ENCODE data around the gene SLCO1B1.
"Not testable (repeated sequence)": the region's sequence is repeated elsewhere in the genome, so short reads cannot be mapped to it uniquely, and the experiment has no call there.

SLCO1B1 gene, protein sequence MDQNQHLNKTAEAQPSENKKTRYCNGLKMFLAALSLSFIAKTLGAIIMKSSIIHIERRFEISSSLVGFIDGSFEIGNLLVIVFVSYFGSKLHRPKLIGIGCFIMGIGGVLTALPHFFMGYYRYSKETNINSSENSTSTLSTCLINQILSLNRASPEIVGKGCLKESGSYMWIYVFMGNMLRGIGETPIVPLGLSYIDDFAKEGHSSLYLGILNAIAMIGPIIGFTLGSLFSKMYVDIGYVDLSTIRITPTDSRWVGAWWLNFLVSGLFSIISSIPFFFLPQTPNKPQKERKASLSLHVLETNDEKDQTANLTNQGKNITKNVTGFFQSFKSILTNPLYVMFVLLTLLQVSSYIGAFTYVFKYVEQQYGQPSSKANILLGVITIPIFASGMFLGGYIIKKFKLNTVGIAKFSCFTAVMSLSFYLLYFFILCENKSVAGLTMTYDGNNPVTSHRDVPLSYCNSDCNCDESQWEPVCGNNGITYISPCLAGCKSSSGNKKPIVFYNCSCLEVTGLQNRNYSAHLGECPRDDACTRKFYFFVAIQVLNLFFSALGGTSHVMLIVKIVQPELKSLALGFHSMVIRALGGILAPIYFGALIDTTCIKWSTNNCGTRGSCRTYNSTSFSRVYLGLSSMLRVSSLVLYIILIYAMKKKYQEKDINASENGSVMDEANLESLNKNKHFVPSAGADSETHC

DNA sequence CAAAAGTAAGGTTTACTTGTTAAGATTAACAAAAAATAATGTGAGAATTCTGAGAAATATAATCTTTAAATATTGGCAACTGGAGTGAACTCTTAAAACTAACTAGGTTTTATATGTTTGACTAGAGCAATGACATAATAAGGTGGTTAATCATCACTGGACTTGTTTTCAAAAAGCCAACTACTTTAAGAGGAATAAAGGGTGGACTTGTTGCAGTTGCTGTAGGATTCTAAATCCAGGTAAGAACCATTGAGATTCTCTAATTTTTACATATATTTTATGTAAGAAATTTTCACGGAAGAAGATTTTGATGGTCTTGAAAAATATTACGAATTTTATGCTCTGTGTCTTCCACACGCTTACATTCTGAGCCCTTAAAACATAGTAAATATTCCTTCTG, at the start of gene SLCO1B1:
TSS of gene SLCO1B1 (plus strand) at position 197 of the 400 bp plus-strand sequence. CDS start 10,381 bp downstream, outside the sequence.
- no peak for DNase-seq
- Mint-ChIP-seq H3K36me3 (no peaks in the 10 kb centered on the region), H3K27me3 (no peaks in the 10 kb centered on the region), H3K27ac (no peak within 1 kb of the TSS), H3K4me3 (no peak within 1 kb of the TSS), H3K9me3 (no peaks in the 10 kb centered on the region), H3K4me1 (no peaks in the 10 kb centered on the region)
- CTCF ChIA-PET = no interaction called here

DNA sequence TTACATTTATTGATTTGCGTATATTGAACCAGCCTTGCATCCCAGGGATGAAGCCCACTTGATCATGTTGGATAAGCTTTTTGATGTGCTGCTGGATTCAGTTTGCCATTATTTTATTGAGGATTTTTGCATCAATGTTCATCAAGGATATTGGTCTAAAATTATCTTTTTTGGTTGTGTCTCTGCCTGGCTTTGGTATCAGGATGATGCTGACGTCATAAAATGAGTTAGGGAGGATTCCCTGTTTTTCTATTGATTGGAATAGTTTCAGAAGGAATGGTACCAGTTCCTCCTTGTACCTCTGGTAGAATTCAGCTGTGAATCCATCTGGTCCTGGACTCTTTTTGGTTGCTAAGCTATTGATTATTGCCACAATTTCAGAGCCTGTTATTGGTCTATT, 46.2 kb upstream of the SLCO1B1 start:
- H3K36me3 Mint-ChIP-seq, H3K4me1 Mint-ChIP-seq, H3K27me3 Mint-ChIP-seq, H3K9me3 Mint-ChIP-seq, CTCF ChIA-PET, DNase-seq, H3K4me3 Mint-ChIP-seq, H3K27ac Mint-ChIP-seq: not testable (repeated sequence)

DNA sequence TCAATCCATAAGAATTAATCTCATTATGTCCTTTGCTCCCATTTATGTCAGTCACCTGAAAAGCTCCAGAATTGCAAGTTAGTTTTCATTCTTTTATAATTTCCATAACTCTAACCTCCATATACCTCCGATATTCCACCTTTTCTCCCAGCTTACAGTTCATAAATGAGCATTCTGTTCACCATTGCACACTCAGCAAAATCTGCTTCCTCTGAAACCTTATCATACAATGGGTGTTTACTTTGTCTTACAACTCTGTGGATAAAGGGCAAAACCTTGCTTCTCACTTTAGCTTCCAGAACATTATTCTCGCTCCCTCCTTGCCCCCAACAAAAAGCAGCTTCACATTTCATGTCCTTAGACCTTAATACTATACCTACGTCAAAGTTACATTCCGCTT, 19.3 kb upstream of the SLCO1B1 start:
- CTCF ChIA-PET = interaction anchor here (0.8 kb wide), 1 partner anchor 1385 kb away, joined by 3 read pairs; no protein-coding TSS in a partner anchor
- Mint-ChIP-seq H3K4me3 (no peak overlapping the region), H3K27me3 (no peaks in the 10 kb centered on the region), H3K4me1 (no peaks in the 10 kb centered on the region), H3K27ac (no peak overlapping the region), H3K36me3 (no peaks in the 10 kb centered on the region), H3K9me3 (no peaks in the 10 kb centered on the region)
- DNase-seq = no peak

DNA sequence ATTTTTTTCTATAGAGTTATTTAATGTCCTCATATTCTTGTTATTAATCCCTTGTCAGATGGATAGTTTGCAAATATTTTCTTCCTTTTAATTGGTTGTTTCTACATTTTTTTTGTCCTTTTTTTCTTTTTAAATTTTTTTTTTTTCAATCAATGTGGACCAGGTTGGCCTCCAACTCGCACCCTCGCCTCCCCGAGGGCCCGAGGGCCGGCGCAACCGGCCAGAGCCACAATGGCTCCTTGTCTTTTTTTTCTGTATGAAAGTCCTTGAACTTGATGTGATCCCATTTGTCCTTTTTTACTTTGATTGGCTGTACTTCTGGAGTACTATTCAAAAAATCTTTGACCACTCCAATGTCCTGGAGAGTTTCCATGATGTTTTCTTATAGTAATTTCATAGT, 17.7 kb upstream of the SLCO1B1 start:
- Mint-ChIP-seq H3K36me3 (no peaks in the 10 kb centered on the region), H3K4me3 (no peak overlapping the region), H3K27me3 (no peaks in the 10 kb centered on the region), H3K4me1 (no peaks in the 10 kb centered on the region), H3K27ac (no peak overlapping the region), H3K9me3 (peaks cover 2% of the 10 kb centered on the region)
- DNase-seq = no peak
- CTCF ChIA-PET = no interaction called here

DNA sequence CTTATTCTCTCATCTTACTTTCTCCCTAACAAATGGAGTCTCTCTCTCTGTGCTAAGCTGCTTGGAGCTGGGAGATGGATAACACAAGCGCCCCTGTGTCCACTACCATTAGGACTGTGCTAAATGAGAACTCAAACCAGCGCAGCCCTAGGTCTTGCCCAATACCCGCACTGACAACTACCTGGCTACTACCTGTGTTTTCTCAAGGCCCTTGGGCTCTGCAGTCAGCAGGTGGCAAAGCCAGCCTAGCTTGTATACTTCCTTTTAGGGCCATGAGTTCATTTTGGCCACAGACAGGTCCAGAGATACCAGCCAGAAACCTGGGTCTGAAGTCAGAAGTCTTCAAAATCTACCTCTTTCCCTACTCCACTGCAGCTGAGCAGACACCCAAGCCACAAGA, 13.0 kb upstream of the SLCO1B1 start:
- Mint-ChIP-seq H3K27ac (no peak overlapping the region), H3K9me3 (peaks cover 2% of the 10 kb centered on the region), H3K4me3 (no peak overlapping the region), H3K27me3 (no peaks in the 10 kb centered on the region), H3K4me1 (no peaks in the 10 kb centered on the region), H3K36me3 (no peaks in the 10 kb centered on the region)
- no peak for DNase-seq
- CTCF ChIA-PET = no interaction called here

DNA sequence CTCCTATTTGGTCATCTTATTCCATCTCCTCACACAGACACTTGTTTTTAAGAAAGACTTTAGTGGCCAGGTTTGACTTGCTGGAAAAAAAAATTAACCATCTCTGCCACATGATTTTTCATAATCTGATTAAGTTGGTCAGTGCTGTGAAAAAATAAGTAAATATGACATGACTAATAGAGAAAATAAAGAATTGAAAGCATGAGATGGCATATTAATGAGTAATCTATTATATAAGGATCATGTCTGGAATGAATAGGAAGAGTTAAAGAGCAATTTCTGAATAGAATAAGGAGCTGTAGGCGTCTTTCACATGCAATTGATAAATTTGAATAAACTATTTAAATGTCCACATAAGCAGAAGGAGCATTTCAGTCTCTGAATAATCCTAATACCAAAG, 12.2 kb upstream of the SLCO1B1 start:
- peaks cover 2% of the 10 kb centered on the region for H3K9me3 Mint-ChIP-seq
- H3K36me3 Mint-ChIP-seq = no peaks in the 10 kb centered on the region
- CTCF ChIA-PET = no interaction called here
- no peaks in the 10 kb centered on the region for H3K27me3 Mint-ChIP-seq
- no peak overlapping the region for H3K4me3 Mint-ChIP-seq
- no peaks in the 10 kb centered on the region for H3K4me1 Mint-ChIP-seq
- DNase-seq = no peak
- no peak overlapping the region for H3K27ac Mint-ChIP-seq

DNA sequence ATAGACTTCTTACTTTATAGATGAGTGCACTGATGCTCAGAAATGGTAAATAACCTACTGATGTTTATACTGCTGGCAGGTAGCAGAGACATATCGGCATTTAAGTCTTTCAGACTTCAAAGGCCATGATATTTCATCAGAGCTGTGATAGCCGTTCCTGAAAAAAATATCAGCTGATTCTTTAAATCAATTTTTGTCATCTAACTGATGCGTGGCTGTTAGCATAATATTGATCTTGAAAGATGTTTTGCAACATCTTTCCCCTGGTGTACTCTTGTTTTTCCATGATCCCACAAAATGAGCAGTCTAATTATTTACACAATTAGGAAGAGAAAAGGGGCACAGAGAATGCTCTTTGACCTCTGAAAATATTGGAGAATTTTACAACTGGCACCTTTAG, 1.6 kb upstream of the SLCO1B1 start:
- Mint-ChIP-seq H3K4me3 (no peak overlapping the region), H3K27me3 (no peaks in the 10 kb centered on the region), H3K36me3 (no peaks in the 10 kb centered on the region), H3K27ac (no peak overlapping the region), H3K9me3 (peaks cover 2% of the 10 kb centered on the region), H3K4me1 (no peaks in the 10 kb centered on the region)
- CTCF ChIA-PET = no interaction called here
- DNase-seq = no peak

DNA sequence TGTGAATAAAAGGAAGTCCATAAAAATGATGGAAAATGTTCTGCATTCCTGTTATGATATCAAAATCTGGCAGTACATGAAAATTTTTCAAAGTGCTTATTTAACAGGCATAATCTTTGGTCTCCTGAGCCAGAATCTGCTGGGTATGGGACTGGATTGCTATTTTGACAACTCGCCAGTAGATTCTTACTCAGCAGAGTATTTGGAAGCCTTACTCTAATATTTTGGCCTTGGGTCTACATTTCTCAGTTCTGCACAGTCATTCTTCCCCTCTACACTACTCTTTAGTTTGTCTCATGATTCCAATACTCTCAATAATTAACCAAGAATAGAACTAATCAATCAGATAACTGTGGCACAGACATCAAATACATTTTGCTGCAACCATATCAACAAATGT, 1.1 kb upstream of the SLCO1B1 start:
- no peaks in the 10 kb centered on the region for H3K9me3 Mint-ChIP-seq
- no peak for DNase-seq

DNA sequence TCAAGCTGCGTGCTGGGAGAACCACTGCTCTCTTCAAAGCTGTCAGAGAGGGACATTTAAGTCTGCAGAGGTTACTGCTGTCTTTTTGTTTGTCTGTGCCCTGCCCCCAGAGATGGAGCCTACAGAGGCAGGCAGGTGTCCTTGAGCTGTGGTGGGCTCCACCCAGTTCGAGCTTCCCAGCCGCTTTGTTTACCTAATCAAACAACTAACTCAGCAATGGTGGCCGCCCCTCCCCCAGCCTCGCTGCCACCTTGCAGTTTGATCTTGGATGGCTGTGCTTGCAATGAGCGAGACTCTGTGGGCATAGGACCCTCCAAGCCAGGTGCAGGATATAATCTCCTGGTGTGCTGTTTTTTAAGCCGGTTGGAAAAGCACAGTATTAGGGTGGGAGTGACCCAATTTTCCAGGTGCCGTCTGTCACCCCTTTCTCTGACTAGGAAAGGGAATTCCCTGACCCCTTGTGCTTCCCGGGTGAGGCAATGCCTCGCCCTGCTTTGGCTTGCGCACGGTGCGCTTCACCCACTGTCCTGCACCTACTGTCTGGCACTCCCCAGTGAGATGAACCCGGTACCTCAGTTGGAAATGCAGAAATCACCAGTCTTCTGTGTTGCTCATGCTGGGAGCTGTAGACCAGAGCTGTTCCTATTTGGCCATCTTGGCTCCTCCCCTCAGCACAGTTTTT, 6.5 kb downstream of the SLCO1B1 start:
- H3K36me3 Mint-ChIP-seq, H3K4me3 Mint-ChIP-seq, H3K9me3 Mint-ChIP-seq, DNase-seq, H3K27me3 Mint-ChIP-seq, H3K4me1 Mint-ChIP-seq, CTCF ChIA-PET, H3K27ac Mint-ChIP-seq: not testable (repeated sequence)

More for the DNA sequence above, 1.1 kb upstream of the SLCO1B1 start:
- no peak overlapping the region for H3K27ac Mint-ChIP-seq
- CTCF ChIA-PET = no interaction called here
- no peaks in the 10 kb centered on the region for H3K4me1 Mint-ChIP-seq
- no peak overlapping the region for H3K4me3 Mint-ChIP-seq
- H3K36me3 Mint-ChIP-seq = no peaks in the 10 kb centered on the region
- H3K27me3 Mint-ChIP-seq = no peaks in the 10 kb centered on the region

DNA sequence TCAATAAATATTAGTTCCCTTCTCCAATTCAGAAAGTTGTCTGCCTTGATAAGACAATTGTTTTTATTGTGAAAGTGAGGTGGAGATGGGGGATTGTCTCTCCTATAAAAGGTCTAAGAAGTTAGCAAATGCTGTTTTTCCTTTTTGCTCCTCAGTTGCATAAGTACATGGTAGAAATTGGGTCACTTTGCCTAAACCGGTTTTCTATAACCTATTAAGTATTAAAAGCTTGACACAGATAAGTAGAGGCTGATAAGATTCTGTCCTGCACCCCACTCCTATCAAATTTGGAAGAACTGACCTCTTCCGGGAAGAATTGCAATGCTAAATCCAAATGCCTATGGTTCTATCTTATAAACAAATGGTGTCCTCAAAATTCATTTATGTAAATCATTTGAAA, 7.0 kb downstream of the SLCO1B1 start:
- Mint-ChIP-seq H3K27me3 (no peaks in the 10 kb centered on the region), H3K9me3 (peaks cover 2% of the 10 kb centered on the region), H3K27ac (no peak overlapping the region), H3K4me3 (no peak overlapping the region), H3K4me1 (no peaks in the 10 kb centered on the region), H3K36me3 (no peaks in the 10 kb centered on the region)
- CTCF ChIA-PET = no interaction called here
- no peak for DNase-seq

DNA sequence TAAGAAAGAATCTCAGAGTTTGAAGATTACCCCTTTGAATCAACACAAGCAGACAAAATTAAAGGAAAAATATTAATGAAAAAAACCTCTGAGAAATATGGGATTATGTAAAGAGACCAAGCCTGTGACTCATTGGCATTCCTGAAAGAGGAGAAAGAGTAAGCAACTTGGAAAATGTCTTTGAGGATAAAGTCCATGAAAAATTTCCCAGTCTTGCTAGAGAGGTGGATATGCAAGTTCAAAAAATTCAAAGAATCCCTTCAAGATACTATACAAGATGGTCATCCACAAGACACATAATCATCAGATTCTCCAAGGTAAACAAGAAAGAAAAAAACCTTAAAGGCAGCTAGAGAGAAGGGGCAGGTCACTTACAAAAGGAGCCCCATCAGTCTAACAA, 13.3 kb downstream of the SLCO1B1 start:
- CTCF ChIA-PET = no interaction called here
- DNase-seq = no peak
- H3K36me3 Mint-ChIP-seq = no peaks in the 10 kb centered on the region
- H3K9me3 Mint-ChIP-seq = no peaks in the 10 kb centered on the region
- no peaks in the 10 kb centered on the region for H3K27me3 Mint-ChIP-seq
- H3K4me3 Mint-ChIP-seq = no peak overlapping the region
- H3K4me1 Mint-ChIP-seq = no peaks in the 10 kb centered on the region
- H3K27ac Mint-ChIP-seq = no peak overlapping the region

DNA sequence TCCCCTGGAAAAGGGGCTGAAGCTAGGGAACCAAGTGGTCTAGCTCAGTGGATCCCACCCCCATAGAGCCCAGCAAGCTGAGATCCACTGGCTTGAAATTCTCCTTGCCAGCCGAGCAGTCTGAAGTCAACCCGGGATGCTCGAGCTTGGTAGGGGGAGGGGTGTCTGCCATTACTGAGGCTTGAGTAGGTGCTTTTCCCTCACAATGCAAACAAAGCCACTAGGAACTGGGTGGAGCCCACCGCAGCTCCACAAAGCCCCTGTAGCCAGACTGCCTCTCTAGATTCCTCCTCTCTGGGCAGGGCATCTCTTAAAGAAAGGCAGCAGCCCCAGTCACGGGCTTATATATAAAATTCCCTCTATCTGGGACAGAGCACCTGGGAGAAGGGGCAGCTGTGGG, 18.9 kb downstream of the SLCO1B1 start:
- H3K4me1 Mint-ChIP-seq, CTCF ChIA-PET, H3K27ac Mint-ChIP-seq, H3K36me3 Mint-ChIP-seq, DNase-seq, H3K9me3 Mint-ChIP-seq, H3K27me3 Mint-ChIP-seq, H3K4me3 Mint-ChIP-seq: not testable (repeated sequence)

DNA sequence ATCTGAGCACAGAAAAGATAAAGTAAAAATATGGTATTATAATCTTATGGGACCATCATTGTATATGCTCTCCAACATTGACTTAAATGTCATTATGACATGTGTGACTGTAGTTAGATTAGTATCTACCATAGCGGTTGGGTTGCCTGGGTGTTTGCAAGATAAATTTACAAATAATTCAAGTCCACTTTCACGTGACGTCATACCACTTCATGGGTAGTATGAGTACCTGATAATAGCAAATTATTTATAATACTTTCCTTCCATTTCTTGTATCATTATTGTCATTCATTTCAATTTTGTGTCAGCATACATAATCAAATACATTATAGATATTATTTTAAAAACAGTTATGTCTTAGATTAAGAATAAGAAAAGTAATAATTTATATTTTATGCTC, 20.2 kb downstream of the SLCO1B1 start:
- Mint-ChIP-seq H3K27ac (no peak overlapping the region), H3K4me1 (no peaks in the 10 kb centered on the region), H3K9me3 (no peaks in the 10 kb centered on the region), H3K36me3 (no peaks in the 10 kb centered on the region), H3K27me3 (no peaks in the 10 kb centered on the region), H3K4me3 (no peak overlapping the region)
- CTCF ChIA-PET = no interaction called here
- no peak for DNase-seq

DNA sequence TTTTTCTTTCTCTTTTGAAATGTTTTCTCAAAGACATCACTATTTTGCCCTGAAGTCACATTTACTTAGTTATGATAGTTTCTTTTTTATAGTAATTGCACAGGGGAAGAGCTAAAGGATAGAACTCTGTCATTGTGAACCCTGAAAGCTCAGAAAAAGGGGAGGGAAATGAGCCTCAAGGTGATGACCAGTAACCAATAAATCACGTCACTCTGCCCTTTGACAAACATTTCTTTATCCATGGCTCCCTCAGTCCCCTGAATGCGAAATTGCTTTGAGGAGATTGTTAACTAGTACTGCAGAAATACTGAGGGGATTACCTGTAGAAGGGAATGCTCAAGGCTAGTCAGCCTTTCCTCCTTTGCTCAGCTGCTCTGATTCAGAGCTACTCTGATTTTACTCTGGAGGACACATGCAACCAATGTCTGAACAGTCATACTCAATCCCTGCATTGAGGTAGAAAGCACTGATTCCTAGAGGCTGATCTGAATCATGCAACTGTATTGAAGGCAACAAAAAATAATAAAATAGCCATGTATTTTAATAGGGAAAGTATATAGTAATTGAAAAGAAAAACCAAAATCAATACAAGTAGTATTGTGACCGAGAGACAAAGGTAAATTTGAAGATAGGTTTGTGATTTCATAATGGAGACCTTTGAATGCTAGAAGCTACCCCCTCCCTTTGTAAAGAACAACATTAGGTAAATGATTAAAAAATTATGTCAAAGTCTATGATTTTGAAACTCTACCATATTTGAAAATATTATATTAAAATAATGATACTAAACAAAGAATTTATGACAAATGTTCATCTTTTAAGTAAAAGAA, 24.7 kb downstream of the SLCO1B1 start:
- H3K27me3 Mint-ChIP-seq = no peaks in the 10 kb centered on the region
- H3K9me3 Mint-ChIP-seq = no peaks in the 10 kb centered on the region
- H3K27ac Mint-ChIP-seq = no peak overlapping the region
- H3K36me3 Mint-ChIP-seq = no peaks in the 10 kb centered on the region
- H3K4me1 Mint-ChIP-seq = no peaks in the 10 kb centered on the region
- no peak overlapping the region for H3K4me3 Mint-ChIP-seq
- DNase-seq = no peak
- CTCF ChIA-PET = no interaction called here

All from activated naive CD4-positive, alpha-beta T cell treated with anti-CD3 and anti-CD28 coated beads, Interleukin-2, amount 10 ng/mL, durations not matched to agents 7 days and 5 days (primary cell).